ENCODE data around the gene ARHGAP26. TPM values are rescaled to one million over a fixed set of nuclear protein-coding genes. Genes with fewer than 3 reads are reported as not detected.

The ARHGAP26 gene
- total RNA-seq, 1 donor from 2014 or later, result 15.1 TPM

- H3K4me3 Mint-ChIP-seq (ENCODE audit: low read depth), result no peak overlapping the region
- H3K4me1 Mint-ChIP-seq (ENCODE audit: low read depth), result peaks cover 61% of the 10 kb centered on the region
- no peaks in the 10 kb centered on the region for H3K27me3 Mint-ChIP-seq (ENCODE audit: low read depth)
- H3K9me3 Mint-ChIP-seq, result no peaks in the 10 kb centered on the region
- no peak for DNase-seq (ENCODE audit: low spot score)
- H3K36me3 Mint-ChIP-seq (ENCODE audit: low read depth), result peaks cover 9% of the 10 kb centered on the region
- no peak overlapping the region for H3K27ac Mint-ChIP-seq
- intact Hi-C loops (cut with micrococcal nuclease), result no loop called here
Observed at GRCh38 chr5:143025971-143026370, 255.8 kb downstream of the ARHGAP26 start.

- peaks cover 65% of the 10 kb centered on the region for H3K4me1 Mint-ChIP-seq (ENCODE audit: low read depth)
Observed at GRCh38 chr5:143026380-143026779, 256.2 kb downstream of the ARHGAP26 start.

GRCh38 chr5:143029293-143029692, 259.1 kb downstream of the ARHGAP26 start:
- DNase-seq (ENCODE audit: low spot score), result no peak
- Mint-ChIP-seq H3K9me3 (no peaks in the 10 kb centered on the region), H3K4me1 (ENCODE audit: low read depth) (peaks cover 66% of the 10 kb centered on the region), H3K27ac (no peak overlapping the region), H3K27me3 (ENCODE audit: low read depth) (no peaks in the 10 kb centered on the region), H3K36me3 (ENCODE audit: low read depth) (peaks cover 26% of the 10 kb centered on the region), H3K4me3 (ENCODE audit: low read depth) (no peak overlapping the region)
- intact Hi-C loops (cut with micrococcal nuclease), result no loop called here

More at GRCh38 chr5:143026380-143026779, 256.2 kb downstream of the ARHGAP26 start:
- no peak for DNase-seq (ENCODE audit: low spot score)
- Mint-ChIP-seq H3K9me3 (no peaks in the 10 kb centered on the region), H3K4me3 (ENCODE audit: low read depth) (no peak overlapping the region), H3K27ac (no peak overlapping the region), H3K36me3 (ENCODE audit: low read depth) (peaks cover 13% of the 10 kb centered on the region), H3K27me3 (ENCODE audit: low read depth) (no peaks in the 10 kb centered on the region)
- intact Hi-C loops (cut with micrococcal nuclease), result no loop called here

- Mint-ChIP-seq H3K4me1 (ENCODE audit: low read depth) (peaks cover 58% of the 10 kb centered on the region), H3K9me3 (no peaks in the 10 kb centered on the region), H3K36me3 (ENCODE audit: low read depth) (peaks cover 29% of the 10 kb centered on the region), H3K27ac (peak overlapping the region; percentile 62), H3K27me3 (ENCODE audit: low read depth) (no peaks in the 10 kb centered on the region), H3K4me3 (ENCODE audit: low read depth) (no peak overlapping the region)
- no peak for DNase-seq (ENCODE audit: low spot score)
- intact Hi-C loops (cut with micrococcal nuclease), result loop anchor here (5.0 kb wide), 1 partner anchor 192 kb away; no protein-coding TSS in a partner anchor
Observed at GRCh38 chr5:143030349-143030748, 260.2 kb downstream of the ARHGAP26 start.

GRCh38 chr5:143031781-143032580, 261.8 kb downstream of the ARHGAP26 start:
- no peak overlapping the region for H3K27ac Mint-ChIP-seq
- peaks cover 33% of the 10 kb centered on the region for H3K36me3 Mint-ChIP-seq (ENCODE audit: low read depth)
- intact Hi-C loops (cut with micrococcal nuclease), result loop anchor here (5.0 kb wide), 1 partner anchor 190 kb away; no protein-coding TSS in a partner anchor
- H3K4me3 Mint-ChIP-seq (ENCODE audit: low read depth), result no peak overlapping the region
- DNase-seq (ENCODE audit: low spot score), result no peak
- H3K27me3 Mint-ChIP-seq (ENCODE audit: low read depth), result no peaks in the 10 kb centered on the region
- peaks cover 6% of the 10 kb centered on the region for H3K9me3 Mint-ChIP-seq
- peaks cover 56% of the 10 kb centered on the region for H3K4me1 Mint-ChIP-seq (ENCODE audit: low read depth)

GRCh38 chr5:143032581-143032836, 262.3 kb downstream of the ARHGAP26 start:
- peaks cover 32% of the 10 kb centered on the region for H3K36me3 Mint-ChIP-seq (ENCODE audit: low read depth)
- H3K4me1 Mint-ChIP-seq (ENCODE audit: low read depth), result peaks cover 61% of the 10 kb centered on the region
- intact Hi-C loops (cut with micrococcal nuclease), result loop anchor here (5.0 kb wide), 1 partner anchor 190 kb away; no protein-coding TSS in a partner anchor

GRCh38 chr5:143033535-143034250, 263.5 kb downstream of the ARHGAP26 start:
- Mint-ChIP-seq H3K4me1 (ENCODE audit: low read depth) (peaks cover 70% of the 10 kb centered on the region), H3K4me3 (ENCODE audit: low read depth) (no peak overlapping the region), H3K27ac (no peak overlapping the region), H3K9me3 (peaks cover 6% of the 10 kb centered on the region), H3K27me3 (ENCODE audit: low read depth) (no peaks in the 10 kb centered on the region), H3K36me3 (ENCODE audit: low read depth) (peaks cover 32% of the 10 kb centered on the region)
- DNase-seq (ENCODE audit: low spot score), result no peak
- intact Hi-C loops (cut with micrococcal nuclease), result loop anchor here (5.0 kb wide), 1 partner anchor 189 kb away; no protein-coding TSS in a partner anchor

More at GRCh38 chr5:143032581-143032836, 262.3 kb downstream of the ARHGAP26 start:
- no peak overlapping the region for H3K4me3 Mint-ChIP-seq (ENCODE audit: low read depth)
- peaks cover 6% of the 10 kb centered on the region for H3K9me3 Mint-ChIP-seq
- no peak overlapping the region for H3K27ac Mint-ChIP-seq
- no peak for DNase-seq (ENCODE audit: low spot score)
- H3K27me3 Mint-ChIP-seq (ENCODE audit: low read depth), result no peaks in the 10 kb centered on the region

- Mint-ChIP-seq H3K4me1 (ENCODE audit: low read depth) (peaks cover 56% of the 10 kb centered on the region), H3K36me3 (ENCODE audit: low read depth) (peaks cover 29% of the 10 kb centered on the region), H3K4me3 (ENCODE audit: low read depth) (no peak overlapping the region), H3K27me3 (ENCODE audit: low read depth) (no peaks in the 10 kb centered on the region), H3K9me3 (peaks cover 6% of the 10 kb centered on the region), H3K27ac (peak overlapping the region; percentile 72)
- intact Hi-C loops (cut with micrococcal nuclease), result loop anchor here (1.0 kb wide), 1 partner anchor 18 kb away; no protein-coding TSS in a partner anchor
- DNase-seq (ENCODE audit: low spot score), result no peak
Observed at GRCh38 chr5:143036146-143036927, 266.2 kb downstream of the ARHGAP26 start.

GRCh38 chr5:143037071-143037470, 266.9 kb downstream of the ARHGAP26 start:
- Mint-ChIP-seq H3K4me1 (ENCODE audit: low read depth) (peaks cover 51% of the 10 kb centered on the region), H3K36me3 (ENCODE audit: low read depth) (peaks cover 32% of the 10 kb centered on the region), H3K9me3 (peaks cover 6% of the 10 kb centered on the region), H3K27ac (peak overlapping the region; percentile 64), H3K4me3 (ENCODE audit: low read depth) (no peak overlapping the region), H3K27me3 (ENCODE audit: low read depth) (no peaks in the 10 kb centered on the region)
- no peak for DNase-seq (ENCODE audit: low spot score)
- intact Hi-C loops (cut with micrococcal nuclease), result no loop called here

- no peaks in the 10 kb centered on the region for H3K27me3 Mint-ChIP-seq (ENCODE audit: low read depth)
- intact Hi-C loops (cut with micrococcal nuclease), result no loop called here
- peaks cover 44% of the 10 kb centered on the region for H3K4me1 Mint-ChIP-seq (ENCODE audit: low read depth)
- peak overlapping the region; percentile 53 for H3K27ac Mint-ChIP-seq
- H3K9me3 Mint-ChIP-seq, result peaks cover 6% of the 10 kb centered on the region
- DNase-seq (ENCODE audit: low spot score), result no peak
- no peak overlapping the region for H3K4me3 Mint-ChIP-seq (ENCODE audit: low read depth)
- H3K36me3 Mint-ChIP-seq (ENCODE audit: low read depth), result peaks cover 31% of the 10 kb centered on the region
Observed at GRCh38 chr5:143037708-143038107, 267.5 kb downstream of the ARHGAP26 start.

- H3K4me1 Mint-ChIP-seq (ENCODE audit: low read depth), result peaks cover 33% of the 10 kb centered on the region
- peaks cover 6% of the 10 kb centered on the region for H3K9me3 Mint-ChIP-seq
- intact Hi-C loops (cut with micrococcal nuclease), result no loop called here
- no peak overlapping the region for H3K27ac Mint-ChIP-seq
- no peak overlapping the region for H3K4me3 Mint-ChIP-seq (ENCODE audit: low read depth)
- DNase-seq (ENCODE audit: low spot score), result no peak
- H3K36me3 Mint-ChIP-seq (ENCODE audit: low read depth), result peaks cover 45% of the 10 kb centered on the region
- no peaks in the 10 kb centered on the region for H3K27me3 Mint-ChIP-seq (ENCODE audit: low read depth)
Observed at GRCh38 chr5:143040622-143041021, 270.4 kb downstream of the ARHGAP26 start.

- Mint-ChIP-seq H3K27ac (no peak overlapping the region), H3K4me3 (ENCODE audit: low read depth) (no peak overlapping the region), H3K4me1 (ENCODE audit: low read depth) (peaks cover 27% of the 10 kb centered on the region), H3K9me3 (peaks cover under 1% of the 10 kb centered on the region), H3K36me3 (ENCODE audit: low read depth) (peaks cover 39% of the 10 kb centered on the region), H3K27me3 (ENCODE audit: low read depth) (no peaks in the 10 kb centered on the region)
- DNase-seq (ENCODE audit: low spot score), result no peak
- intact Hi-C loops (cut with micrococcal nuclease), result no loop called here
Observed at GRCh38 chr5:143041461-143041860, 271.3 kb downstream of the ARHGAP26 start.

All from activated T-helper 2 cell treated with anti-CD3 and anti-CD28 coated beads, Interferon-gamma antibody, Interleukin-2, Interleukin-4, amounts not matched to agents 10 μg/mL and 5 μg/mL and 100 μg/mL, durations not matched to agents 14 hours and 24 hours and 36 hours (primary cell).